BJ (cell line): ENCODE data around the gene VTI1A. TPM values are rescaled to one million over a fixed set of nuclear protein-coding genes. Genes with fewer than 3 reads are reported as not detected.

ENCODE experiments used
- CTCF ChIA-PET: fragments of 350-600 bp; formaldehyde crosslinking; extraction: SDS; loops from one replicate; lab custom pipeline; 2021; ENCODE audit warnings: antibody characterized with exemption, inconsistent platforms; lab: Yijun Ruan, JAX
- POLR2A ChIA-PET: fragments of 300-600 bp; sonication (Branson Sonifier 250); formaldehyde crosslinking; extraction: SDS; loops from one replicate; lab custom pipeline; 2021; ENCODE audit warnings: antibody characterized with exemption; lab: Charles Lee
- DNase-seq: peaks from one replicate; pipeline ENCODE4 v3.0.0-alpha.2; 2011; ENCODE audit warnings: low read depth
- H3K27me3 ChIP-seq: 2 replicates; pipeline ENCODE4 v1.6.0; 2011; ENCODE audit warnings: low read length; ENCODE audit not compliant: control insufficient read depth, insufficient read depth
- H3K36me3 ChIP-seq: 2 replicates; pipeline ENCODE4 v1.5.1; 2011; ENCODE audit warnings: low read length; ENCODE audit not compliant: control insufficient read depth, insufficient read depth
- H3K4me3 ChIP-seq: 2 replicates; pipeline ENCODE4 v1.5.1; 2011; ENCODE audit warnings: low read depth, mild to moderate bottlenecking, control low read depth, low read length
- CTCF ChIP-seq: IDR thresholded peaks from 2 replicates; pipeline ENCODE4 v1.5.1; 2011; ENCODE audit warnings: low read depth, mild to moderate bottlenecking, control low read depth, inconsistent platforms, low read length, moderate library complexity; ENCODE audit not compliant: insufficient read depth
- polyA plus RNA-seq: library from polyadenylated mRNA; depleted of rRNA; stranded (reverse); fragments of >200 nt; gene quantifications from 2 replicates; pipeline ENCODE4 v1.2.3, GENCODE V29; 2011

Gene VTI1A
- polyA plus RNA-seq, 1 experiment = 13.4 TPM

- POLR2A ChIA-PET = no interaction called here
- peak; percentile 96 for DNase-seq
- CTCF ChIA-PET = interaction anchor here (0.5 kb wide), 1 partner anchor 10 kb away, joined by 3 read pairs; no protein-coding TSS in a partner anchor
- Histone ChIP-seq H3K27me3 (no peaks in the 10 kb centered on the region), H3K36me3 (peaks cover 2% of the 10 kb centered on the region; the same call in 1 of the 2 replicates), H3K4me3 (peak overlapping the region; percentile 19)
- no peak for TF ChIP-seq CTCF
These were observed 364.9 kb downstream of the VTI1A start for GRCh38 chr10:112811741-112812551.

- ChIA-PET POLR2A (interaction anchor here (0.6 kb wide), 1 partner anchor 23 kb away, joined by 4 read pairs; no protein-coding TSS in a partner anchor), CTCF (interaction anchor here (0.5 kb wide), 1 partner anchor 10 kb away, joined by 3 read pairs; no protein-coding TSS in a partner anchor)
- H3K27me3 ChIP-seq = no peaks in the 10 kb centered on the region
- TF ChIP-seq CTCF = no peak
- peaks cover 2% of the 10 kb centered on the region; the same call in 1 of the 2 replicates for H3K36me3 ChIP-seq
- DNase-seq = no peak
- no peak overlapping the region for H3K4me3 ChIP-seq
These were observed 365.6 kb downstream of the VTI1A start for GRCh38 chr10:112812586-112812985.

GRCh38 chr10:112813866-112814591 lies 367.0 kb downstream of the VTI1A start:
- H3K36me3 ChIP-seq = peaks cover 2% of the 10 kb centered on the region; the same call in 1 of the 2 replicates
- no peak overlapping the region for H3K4me3 ChIP-seq
- no peak for TF ChIP-seq CTCF
- H3K27me3 ChIP-seq = no peaks in the 10 kb centered on the region
- DNase-seq = no peak
- CTCF ChIA-PET = no interaction called here
- POLR2A ChIA-PET = no interaction called here

GRCh38 chr10:112815269-112816032 lies 368.4 kb downstream of the VTI1A start:
- TF ChIP-seq CTCF = no peak
- Histone ChIP-seq H3K4me3 (no peak overlapping the region), H3K36me3 (peaks cover 1% of the 10 kb centered on the region), H3K27me3 (no peaks in the 10 kb centered on the region; the same call in 1 of the 2 replicates)
- peak; percentile 25 for DNase-seq
- POLR2A ChIA-PET = no interaction called here
- CTCF ChIA-PET = no interaction called here
